ENCODE data around the gene CRYGB. TPM values are rescaled to one million over a fixed set of nuclear protein-coding genes. Genes with fewer than 3 reads are reported as not detected.

CRYGB gene
- total and polyA plus RNA-seq, 2 of the 4 experiments (the other 2 are of a cell fraction) = not detected

DNA sequence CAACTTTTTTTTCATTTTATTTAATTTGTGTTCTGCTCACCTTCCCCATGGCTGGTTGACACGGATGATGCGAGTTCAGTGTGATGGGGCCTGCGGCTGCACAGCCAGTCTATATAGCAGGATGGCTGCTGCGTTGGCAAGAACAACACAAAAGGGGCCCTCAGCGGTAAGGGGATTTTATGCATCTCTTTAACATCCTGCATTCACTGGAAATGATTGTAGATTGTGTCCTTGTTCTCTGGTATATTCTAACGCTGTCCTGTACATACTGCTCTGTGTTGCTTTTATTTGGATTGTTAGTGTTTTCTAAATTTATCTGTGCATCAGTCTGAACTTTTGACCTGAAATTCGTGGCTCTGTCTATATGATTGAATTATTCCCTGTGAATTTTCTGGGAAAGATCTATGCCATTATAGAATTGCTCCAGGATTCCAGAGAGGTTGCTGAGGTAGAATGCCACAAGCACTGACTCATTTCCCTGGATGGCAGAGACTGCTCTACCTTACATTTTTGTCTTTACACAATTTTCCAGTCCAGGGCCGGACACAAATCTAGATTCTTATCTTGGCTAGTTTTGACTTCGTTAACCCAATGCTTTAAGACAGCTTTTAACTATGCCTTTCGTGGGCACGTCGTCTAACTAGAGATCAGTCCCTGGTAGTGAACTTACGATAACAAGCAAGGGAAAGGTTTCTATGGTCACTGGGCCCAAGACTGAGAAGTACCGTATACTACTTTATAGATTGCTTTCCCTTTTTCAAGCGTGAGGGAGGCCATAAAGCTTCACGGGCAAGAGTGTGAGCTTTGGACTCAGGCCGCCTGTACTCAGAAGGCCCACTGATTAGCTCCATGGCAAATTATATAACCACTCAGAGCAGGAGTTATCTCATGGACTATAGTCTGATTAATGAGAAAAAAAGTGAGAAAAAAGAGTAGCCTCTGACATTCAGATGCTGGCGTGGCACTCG lies 15.9 kb downstream of the CRYGB start, which contains the start of gene CRYGC (continued):
- TF ChIP-seq POLR2A (IDR thresholded peaks at IDR 0.05; ENCODE audit: low read depth, low read length) = no peak

DNA sequence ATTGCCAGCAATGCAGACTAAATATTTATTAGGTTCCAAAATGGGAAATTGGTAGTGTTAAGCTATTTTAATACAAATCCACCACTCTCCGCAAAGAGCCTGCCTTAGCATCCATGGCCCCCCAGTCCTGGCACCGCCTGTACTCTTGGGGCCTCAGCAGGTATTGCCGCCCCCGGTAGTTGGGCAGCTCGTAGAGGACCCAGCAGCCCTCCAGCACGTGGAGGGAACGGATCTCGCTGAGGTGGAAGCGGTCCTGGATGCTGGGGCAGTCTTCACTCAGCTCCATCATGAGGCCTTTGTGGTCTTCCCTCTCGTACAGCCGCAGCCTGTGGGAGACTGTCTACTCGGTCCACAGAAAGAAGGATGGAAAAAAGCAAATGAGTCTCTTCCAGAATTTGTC lies 17.8 kb downstream of the CRYGB start:
- H3K9me3 ChIP-seq (ENCODE audit: control insufficient read depth, insufficient read depth, low read length) = no peaks in the 10 kb centered on the region
- no peak overlapping the region for H2BK5ac ChIP-seq (ENCODE audit: low read depth, low read length, poor library complexity, severe bottlenecking)
- POLR2A ChIA-PET (ENCODE audit: unreplicated experiment) = no interaction called here

More for the DNA sequence above, 17.8 kb downstream of the CRYGB start:
- H3K4me3 ChIP-seq (ENCODE audit: insufficient read depth, low read depth, low read length) = no peak overlapping the region
- H3K27ac ChIP-seq (ENCODE audit: insufficient read depth, low read length) = no peak overlapping the region
- H3K23ac ChIP-seq (ENCODE audit: low read depth, low read length) = no peak overlapping the region
- H2AFZ ChIP-seq (replicated peaks; ENCODE audit: low read length, poor library complexity) = no peak overlapping the region
- H3K4me2 ChIP-seq (ENCODE audit: low read depth, low read length) = no peak overlapping the region
- 65% methylated on average over 7 of the region's 12 CpGs; no CpG with 5 or more reads in 1 of the 2 experiments for WGBS, 2 experiments (ENCODE audit: extremely low coverage in 2 of 2, insufficient read length in 1 of 2)
- H3K27me3 ChIP-seq (ENCODE audit: control insufficient read depth, insufficient read depth, low read length) = peaks cover 16% of the 10 kb centered on the region
- H4K20me1 ChIP-seq (ENCODE audit: insufficient read depth, low read length) = no peaks in the 10 kb centered on the region
- H3K36me3 ChIP-seq (ENCODE audit: control insufficient read depth, insufficient read depth, low read length) = no peaks in the 10 kb centered on the region
- no peak overlapping the region for H3K4ac ChIP-seq (ENCODE audit: low read depth, low read length)
- no peak overlapping the region for H2BK20ac ChIP-seq (ENCODE audit: low read depth, low read length)
- CTCF ChIA-PET = no interaction called here
- no peak overlapping the region for H4K91ac ChIP-seq (ENCODE audit: insufficient read depth, low read depth, low read length)
- in situ Hi-C loops (cut with MboI; ENCODE audit: low sequenced_read_pairs) = no loop called here
- intact Hi-C loops (cut with micrococcal nuclease) = no loop called here
- no peaks in the 10 kb centered on the region for H3K79me1 ChIP-seq (ENCODE audit: low read depth in 1 of 2, low read length in 2 of 2)
- H2BK120ac ChIP-seq (ENCODE audit: low read depth, low read length) = no peak overlapping the region
- no peak overlapping the region for H4K8ac ChIP-seq (ENCODE audit: low read depth in 2 of 2, low read length in 2 of 2)
- H3K14ac ChIP-seq (replicated peaks; ENCODE audit: low read depth, low read length) = no peak overlapping the region
- no peak overlapping the region for H4K5ac ChIP-seq (ENCODE audit: low read depth, low read length)
- dilution Hi-C loops (cut with HindIII; ENCODE audit: low sequenced_read_pairs, unreplicated experiment) = no loop called here
- no peak overlapping the region for H2BK15ac ChIP-seq (ENCODE audit: low read depth, low read length)
- BruUV-seq (replicated peaks) = no TSS peak
- TF ChIP-seq MXI1 (IDR thresholded peaks at IDR 0.05; ENCODE audit: borderline replicate concordance, low read depth, low read length) (no peak), RCOR1 (IDR thresholded peaks at IDR 0.05; ENCODE audit: insufficient replicate concordance, low read length) (no peak), SMC3 (IDR thresholded peaks at IDR 0.05; ENCODE audit: low read depth, low read length) (no peak), POLR2A (IDR thresholded peaks at IDR 0.05; ENCODE audit: low read depth, low read length) (no peak), CHD1 (IDR thresholded peaks at IDR 0.05; ENCODE audit: low read depth, low read length) (no peak), RFX5 (IDR thresholded peaks at IDR 0.05; ENCODE audit: low read depth, low read length) (no peak), CEBPB (IDR thresholded peaks at IDR 0.05; ENCODE audit: low read depth, low read length) (no peak), MAZ (IDR thresholded peaks at IDR 0.05; ENCODE audit: borderline replicate concordance, low read depth, low read length) (no peak)
- TF ChIP-seq, protein P1, sequence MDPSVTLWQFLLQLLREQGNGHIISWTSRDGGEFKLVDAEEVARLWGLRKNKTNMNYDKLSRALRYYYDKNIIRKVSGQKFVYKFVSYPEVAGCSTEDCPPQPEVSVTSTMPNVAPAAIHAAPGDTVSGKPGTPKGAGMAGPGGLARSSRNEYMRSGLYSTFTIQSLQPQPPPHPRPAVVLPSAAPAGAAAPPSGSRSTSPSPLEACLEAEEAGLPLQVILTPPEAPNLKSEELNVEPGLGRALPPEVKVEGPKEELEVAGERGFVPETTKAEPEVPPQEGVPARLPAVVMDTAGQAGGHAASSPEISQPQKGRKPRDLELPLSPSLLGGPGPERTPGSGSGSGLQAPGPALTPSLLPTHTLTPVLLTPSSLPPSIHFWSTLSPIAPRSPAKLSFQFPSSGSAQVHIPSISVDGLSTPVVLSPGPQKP (IDR thresholded peaks at IDR 0.05; ENCODE audit: borderline replicate concordance, low read depth, low read length) = no peak
- TF ChIP-seq, protein P2, sequence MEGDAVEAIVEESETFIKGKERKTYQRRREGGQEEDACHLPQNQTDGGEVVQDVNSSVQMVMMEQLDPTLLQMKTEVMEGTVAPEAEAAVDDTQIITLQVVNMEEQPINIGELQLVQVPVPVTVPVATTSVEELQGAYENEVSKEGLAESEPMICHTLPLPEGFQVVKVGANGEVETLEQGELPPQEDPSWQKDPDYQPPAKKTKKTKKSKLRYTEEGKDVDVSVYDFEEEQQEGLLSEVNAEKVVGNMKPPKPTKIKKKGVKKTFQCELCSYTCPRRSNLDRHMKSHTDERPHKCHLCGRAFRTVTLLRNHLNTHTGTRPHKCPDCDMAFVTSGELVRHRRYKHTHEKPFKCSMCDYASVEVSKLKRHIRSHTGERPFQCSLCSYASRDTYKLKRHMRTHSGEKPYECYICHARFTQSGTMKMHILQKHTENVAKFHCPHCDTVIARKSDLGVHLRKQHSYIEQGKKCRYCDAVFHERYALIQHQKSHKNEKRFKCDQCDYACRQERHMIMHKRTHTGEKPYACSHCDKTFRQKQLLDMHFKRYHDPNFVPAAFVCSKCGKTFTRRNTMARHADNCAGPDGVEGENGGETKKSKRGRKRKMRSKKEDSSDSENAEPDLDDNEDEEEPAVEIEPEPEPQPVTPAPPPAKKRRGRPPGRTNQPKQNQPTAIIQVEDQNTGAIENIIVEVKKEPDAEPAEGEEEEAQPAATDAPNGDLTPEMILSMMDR (conservative IDR thresholded peaks at IDR 0.05; ENCODE audit: low read depth, low read length) = no peak
- TF ChIP-seq, protein P3, sequence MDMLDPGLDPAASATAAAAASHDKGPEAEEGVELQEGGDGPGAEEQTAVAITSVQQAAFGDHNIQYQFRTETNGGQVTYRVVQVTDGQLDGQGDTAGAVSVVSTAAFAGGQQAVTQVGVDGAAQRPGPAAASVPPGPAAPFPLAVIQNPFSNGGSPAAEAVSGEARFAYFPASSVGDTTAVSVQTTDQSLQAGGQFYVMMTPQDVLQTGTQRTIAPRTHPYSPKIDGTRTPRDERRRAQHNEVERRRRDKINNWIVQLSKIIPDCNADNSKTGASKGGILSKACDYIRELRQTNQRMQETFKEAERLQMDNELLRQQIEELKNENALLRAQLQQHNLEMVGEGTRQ (IDR thresholded peaks at IDR 0.05; ENCODE audit: low read depth, low read length) = no peak
- H3K18ac ChIP-seq (ENCODE audit: low read depth, low read length) = no peak overlapping the region
- ATAC-seq (ENCODE audit: low read depth) = no peak
- H3K56ac ChIP-seq (ENCODE audit: extremely low read depth, insufficient read depth, low read length) = no peak overlapping the region
- no peaks in the 10 kb centered on the region for H3K4me1 ChIP-seq (ENCODE audit: control insufficient read depth, insufficient read depth, low read length)
- no peak overlapping the region for H3K9ac ChIP-seq (ENCODE audit: low read depth, low read length)
- H2AK5ac ChIP-seq (ENCODE audit: low read depth, low read length) = no peak overlapping the region
- no peak for DNase-seq
- no peak overlapping the region for H2AK9ac ChIP-seq (replicated peaks; ENCODE audit: low read depth, low read length, poor library complexity)
- H3K9me1 ChIP-seq (ENCODE audit: insufficient read depth, low read length) = no peaks in the 10 kb centered on the region

All from IMR-90 (cell line).